Measurements from ENCODE around the gene PLEKHG5.

The PLEKHG5 gene

DNA sequence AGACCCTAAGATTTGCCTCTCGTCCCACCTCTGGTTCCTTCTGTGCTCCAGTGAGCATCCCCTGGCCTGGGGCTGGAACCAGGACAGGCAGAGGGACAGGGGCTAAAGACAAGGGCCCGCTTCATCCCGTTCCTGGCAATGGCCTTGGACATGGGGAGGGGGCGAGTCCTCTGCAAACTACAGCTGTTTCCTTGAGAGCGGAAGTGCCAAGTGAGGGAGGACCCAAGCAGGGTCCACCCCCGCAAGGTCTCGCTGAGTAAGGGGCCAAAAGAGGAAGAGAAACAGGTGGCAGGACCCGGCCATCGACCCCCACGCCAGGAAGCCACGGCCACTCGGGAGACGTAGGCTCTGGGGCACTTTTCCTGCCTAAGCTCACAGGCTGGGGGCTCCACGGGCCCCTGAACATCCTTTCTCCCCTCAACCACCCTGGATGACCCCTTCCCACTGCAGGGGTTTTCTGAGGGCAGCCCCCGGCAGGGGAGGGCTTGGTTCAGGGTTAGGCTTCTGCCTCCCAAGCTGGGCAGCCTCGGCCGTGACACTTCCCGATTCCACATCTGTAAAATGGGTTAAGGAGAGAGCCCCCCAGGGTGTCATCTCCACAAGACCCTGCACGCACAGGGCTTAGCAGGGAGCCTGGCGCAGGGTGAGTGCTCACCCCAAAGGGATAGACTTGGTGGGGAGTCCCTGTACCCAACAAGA lies 17.9 kb upstream of the PLEKHG5 start:
- DNase-seq: no peak

DNA sequence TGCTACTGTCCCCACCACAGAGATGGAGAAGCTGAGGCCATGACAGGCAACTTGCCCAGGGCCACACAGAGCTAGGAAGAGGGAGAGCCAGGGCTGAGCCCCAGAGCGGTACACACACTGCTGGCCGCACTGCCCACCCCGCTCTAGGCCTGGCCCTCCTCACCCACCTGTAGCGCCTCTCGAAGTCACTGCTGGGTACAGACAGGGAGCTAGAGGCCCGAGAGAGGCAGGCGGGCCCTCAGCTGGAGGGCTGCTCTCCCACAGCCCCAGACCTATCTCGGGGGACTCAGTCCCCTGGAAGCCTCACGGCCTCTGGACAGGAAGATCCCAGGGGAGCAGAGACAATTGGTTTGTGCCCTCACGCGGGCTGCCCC lies 17.3 kb upstream of the PLEKHG5 start:
- DNase-seq: no peak

DNA sequence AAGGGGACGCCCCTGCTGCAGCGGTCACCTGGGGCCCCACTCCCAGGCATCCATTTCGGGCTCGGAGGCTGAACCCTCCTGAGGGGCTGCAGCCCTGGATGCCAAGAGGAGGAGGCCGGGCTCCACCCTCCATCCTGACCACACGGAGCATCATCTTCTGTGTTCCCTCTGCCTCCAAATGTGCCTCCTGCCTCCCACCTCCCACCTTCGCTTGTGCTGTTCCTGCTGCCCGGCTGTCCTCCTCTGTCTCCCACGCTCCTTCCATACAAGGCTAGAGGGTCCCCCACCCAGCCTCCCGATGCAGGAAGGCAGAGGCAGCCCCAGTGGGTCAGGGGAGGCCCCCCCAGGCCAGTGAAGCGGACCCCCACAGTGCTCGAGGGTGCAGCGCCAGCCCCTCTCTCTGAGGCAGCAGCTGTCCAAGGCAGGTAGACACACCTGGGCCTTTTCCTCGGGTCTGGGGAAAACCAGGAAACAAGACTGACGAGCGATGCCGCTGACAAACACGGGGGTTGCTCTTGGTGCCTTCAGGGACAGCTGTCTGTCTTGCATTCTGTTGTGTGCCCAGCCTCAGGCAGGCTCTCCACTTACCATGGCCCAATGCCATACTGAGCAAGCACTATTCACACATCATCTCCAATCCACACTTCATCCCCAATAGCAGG lies 16.8 kb upstream of the PLEKHG5 start:
- DNase-seq: no peak

DNA sequence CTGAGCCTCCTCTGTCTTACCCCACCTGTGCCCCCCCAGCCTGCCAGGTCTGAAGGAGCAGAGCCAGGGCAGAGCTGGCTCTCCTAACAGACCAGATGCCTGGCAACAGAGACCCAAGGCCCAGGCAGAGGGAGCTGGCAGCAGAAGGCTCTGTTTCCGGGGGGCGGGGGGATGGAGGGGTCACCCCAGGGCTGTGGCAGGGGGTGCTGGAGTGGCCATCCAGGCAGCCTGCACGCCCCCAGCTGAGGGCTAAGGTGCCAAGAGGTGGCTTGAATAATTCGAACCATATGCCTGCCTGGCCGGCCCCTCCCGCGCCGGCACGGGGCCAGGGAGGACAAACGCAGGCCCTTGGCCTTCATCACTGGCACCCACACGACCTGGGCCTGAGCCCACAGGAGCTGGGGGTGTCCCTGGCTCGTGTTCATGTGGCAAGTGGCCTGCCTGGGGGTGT lies 16.0 kb upstream of the PLEKHG5 start:
- no peak for DNase-seq

DNA sequence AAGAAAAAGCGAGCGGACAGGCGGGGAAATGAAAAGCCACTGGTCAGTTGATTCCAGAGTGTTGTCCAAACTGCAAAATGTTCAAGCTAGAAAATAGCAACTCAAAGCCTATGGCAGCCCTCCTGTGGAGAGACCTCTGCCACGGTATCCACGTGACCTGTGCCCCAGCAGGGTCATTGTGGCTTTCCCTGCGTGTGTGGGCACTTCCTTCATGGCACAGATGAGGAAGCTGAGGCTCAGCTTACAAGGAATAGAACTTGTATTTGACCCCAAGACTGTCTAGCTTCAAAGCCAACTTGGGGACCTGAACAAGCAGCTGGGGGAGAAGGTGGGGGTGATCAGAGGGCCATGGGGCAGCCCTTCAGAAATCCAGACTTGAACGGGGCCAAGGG lies 15.6 kb upstream of the PLEKHG5 start:
- no peak for DNase-seq

DNA sequence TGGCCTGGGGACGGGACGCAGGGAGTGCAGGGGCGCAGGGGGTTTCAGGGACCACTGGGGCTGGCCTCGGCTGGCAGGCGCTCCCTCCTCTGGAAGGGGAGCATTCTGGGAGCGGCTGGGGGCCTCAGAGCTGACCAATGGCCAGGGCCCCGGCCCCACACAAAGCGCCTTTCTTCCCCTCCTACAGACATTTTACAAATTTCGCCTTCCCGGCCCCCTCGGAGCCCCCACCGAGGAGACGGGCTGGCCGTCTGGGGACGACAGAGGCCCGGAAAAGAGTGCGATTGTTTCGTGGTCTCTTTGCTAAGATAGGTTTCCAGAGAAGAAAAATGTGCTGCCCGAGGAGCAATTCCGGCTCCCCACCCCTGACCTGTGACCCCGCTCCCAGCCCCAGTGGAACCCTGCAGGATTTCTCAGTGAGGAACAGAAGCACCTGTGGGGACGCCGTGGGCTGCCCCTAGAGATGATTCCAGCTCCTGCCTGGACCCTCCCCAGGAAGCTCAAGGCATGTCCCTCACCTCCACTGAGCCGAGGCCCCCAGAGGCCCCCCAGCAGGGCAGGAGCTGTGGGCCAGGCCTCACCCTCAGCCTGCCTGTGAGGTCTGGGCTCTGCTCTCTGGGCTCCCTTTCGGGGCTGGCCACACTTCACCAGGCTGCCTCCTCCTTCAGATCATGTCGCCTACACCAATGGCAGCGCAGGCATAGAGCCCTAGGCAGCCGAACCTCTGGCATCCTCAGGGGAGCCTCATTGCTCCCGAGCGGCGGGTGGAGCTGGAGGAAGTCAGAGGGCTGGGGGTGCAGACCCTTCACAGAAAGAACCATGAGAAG lies 15.0 kb upstream of the PLEKHG5 start:
- DNase-seq: no peak

DNA sequence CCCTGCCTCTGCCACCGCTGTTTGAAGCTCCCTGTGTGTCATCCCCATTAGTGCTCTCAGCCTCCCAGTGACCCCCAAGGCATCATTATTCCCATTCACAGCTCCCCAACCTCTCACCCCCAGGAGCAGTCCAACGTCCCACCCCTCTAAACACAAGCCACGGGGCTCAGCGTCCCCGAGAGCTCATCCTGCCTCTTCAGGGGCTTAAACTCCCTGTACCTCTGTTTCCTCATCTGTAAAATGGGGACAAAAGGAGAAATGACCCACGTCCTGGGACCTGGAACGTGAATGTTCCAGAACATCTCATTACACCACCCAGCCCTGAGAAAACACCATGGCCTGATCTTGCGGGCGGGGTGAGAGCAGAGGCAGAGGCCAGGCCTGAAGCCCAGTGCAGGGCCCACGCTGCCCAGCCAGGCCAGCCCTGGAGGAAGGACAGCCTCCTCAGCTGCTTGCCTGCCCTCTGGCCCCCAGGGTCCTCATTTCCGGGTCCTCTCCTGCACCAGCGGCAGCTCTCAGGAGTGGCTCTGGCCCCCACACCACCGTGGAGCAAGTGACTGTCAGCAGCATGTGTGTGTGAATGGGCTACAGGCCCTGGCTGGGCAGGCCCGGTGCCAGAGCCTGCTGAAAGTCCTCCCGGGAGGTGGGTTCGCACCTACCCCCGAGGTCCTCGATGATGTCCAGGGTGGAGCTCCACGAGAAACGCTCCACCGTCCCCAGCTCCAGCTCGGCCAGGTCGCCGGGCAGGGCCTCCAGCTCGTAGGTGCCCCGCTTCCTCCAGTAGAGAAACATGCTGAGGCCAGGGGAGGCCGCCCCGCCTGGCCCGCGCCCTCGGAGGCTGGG lies 14.1 kb upstream of the PLEKHG5 start:
- no peak for DNase-seq

DNA sequence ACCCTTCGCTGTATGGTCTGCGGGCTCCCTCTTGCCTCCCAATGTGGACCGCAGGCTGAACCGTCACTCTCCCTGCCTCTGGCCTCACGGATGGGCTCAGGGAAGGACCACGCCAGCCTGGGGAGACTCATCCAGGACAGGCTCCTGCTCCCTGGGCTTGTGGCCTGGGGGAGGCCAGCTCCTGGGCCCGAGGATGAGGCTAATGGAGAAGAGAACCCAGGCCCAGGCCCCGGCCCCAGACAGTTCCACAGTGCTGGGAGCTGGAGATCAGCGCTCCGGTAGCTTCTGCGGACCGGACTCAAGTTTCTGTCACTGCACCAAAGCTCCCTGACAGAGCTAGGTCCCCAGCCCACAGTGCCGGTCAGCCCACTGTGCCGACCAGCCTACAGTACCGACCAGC lies 13.4 kb upstream of the PLEKHG5 start:
- DNase-seq: no peak

DNA sequence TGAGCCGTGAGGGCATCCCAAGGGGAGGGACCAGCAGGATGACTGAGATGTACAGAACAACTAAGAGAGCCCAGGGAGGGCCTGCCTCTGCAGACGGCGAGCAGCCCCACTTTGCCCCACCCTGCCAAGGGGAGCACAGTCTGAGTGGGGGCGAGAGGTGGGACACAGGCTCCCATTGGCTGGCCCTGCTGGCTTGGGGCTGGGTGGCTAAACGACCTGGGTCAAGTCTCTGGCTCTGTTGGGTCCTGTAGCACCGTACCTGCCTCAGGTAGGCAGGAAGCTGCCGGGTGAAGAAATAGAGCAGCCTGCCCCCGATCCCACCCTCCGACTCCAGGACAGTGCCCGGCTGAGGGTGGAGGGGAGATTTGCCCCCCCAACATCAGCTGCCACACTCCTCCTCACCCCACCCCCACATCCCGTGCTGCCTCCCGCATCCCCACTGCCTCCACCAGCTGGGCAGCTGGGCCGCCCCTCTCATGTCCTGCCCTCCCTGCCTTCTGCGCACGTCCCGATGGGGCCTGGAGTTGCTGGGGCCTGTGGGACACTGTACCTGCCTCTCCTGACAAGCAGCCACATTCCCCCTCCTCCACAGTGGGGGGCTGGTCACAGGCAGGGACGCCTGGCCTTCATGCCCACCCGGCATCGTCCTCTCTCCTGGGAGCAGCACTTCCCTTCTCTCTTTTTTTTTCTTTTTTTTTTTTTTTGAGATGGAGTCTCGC lies 12.6 kb upstream of the PLEKHG5 start:
- DNase-seq: no peak

DNA sequence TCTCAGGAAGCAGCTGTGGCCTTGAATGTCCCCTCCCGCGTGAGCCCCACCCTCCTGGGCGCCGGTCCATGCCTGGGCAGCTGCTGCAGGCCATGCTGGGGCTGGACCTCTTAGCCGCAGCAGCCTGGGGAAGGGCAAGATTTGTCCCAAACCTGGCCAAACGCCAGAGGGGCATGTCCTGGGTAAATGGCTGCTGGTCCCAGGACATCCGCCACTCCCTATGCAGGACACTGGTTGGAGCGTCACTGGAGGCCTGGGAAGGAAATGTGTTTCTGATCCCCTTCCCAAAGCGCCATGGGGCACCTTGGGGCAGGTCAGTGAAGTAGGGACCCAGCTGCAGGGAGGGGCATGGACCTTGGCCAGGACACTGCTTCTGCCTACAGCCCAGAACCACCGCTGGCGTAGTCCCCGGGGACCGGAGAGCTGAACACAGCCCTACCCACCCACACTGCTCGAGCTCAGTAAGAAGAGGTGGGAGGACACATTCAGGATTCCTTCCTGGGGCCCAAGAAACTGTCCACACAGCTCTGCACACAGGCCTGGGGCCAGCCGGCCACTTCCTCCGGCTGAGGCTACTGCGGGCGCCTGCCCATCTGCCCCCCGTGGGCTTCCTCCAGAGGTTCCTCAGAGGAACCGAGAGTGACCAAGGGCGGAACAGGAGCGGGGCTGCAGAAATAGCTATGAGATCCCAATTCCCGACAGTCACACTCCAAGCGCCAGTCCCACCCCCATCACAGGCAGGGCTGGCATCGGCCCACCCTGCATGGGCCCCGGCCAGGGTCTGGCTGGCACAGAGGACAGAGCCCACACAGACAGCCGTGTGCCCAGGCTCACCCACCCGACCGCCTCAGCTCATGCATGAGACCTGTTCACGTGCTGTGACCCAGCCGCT lies 10.8 kb upstream of the PLEKHG5 start:
- no peak for DNase-seq

DNA sequence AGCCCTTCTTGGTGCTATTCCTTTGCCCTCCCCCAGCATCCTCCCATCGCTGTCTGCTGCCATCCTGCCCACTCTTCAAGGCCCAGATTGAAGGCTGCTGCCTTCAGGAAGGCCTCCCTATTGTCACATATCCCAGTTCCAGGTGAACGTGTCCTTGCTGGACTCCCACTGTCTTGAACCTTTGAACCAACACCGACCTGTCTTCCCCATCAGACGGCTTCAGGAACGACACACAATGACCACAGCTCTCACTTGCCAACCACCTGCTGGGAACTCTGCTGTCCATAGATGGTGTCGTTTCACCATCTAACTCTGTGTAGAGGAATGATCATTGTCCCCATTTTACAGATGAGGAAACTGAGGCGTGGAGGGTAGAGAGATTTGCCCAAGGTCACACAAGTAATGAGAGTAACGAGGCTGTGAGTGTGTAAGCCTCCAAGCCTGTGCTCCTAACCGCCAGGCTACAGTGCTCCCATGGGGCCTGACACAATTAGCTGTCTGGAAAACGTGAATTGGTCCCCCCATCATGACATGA lies 9.9 kb upstream of the PLEKHG5 start:
- DNase-seq: no peak

DNA sequence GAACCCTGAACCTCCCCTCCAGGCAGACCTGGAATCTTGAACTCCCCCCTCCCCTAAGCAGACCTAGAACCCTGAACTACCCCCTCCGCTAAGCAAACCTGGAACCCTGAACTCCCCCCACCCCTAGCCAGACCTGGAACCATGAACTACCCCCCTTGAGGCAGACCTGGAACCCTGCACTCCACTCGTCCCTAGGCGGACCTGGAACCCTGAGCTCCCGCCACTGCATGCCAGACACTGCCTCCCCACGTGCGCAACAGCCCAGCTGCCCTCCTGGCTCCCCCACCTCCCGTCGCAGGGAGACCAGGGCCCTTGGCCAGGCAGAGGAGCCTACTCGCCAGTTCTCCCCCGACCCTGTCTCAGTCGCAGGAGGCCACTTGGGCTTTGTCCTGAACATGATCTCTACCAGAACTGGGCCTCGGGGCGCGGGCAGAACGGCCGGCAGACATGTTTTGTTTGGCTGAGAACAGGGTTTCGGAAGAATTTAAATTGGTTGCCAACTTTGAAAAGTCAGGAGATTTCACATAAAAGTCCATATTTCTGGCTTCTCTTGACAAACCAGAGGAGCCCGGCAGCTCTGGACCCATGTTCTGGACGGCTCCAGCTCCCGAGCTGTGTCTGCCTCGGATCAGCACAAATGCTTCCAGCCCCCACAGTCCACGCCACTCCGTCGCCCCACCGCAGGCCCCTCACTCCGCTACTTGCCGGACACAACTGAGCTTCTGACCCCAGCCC lies 9.2 kb upstream of the PLEKHG5 start:
- no peak for DNase-seq

DNA sequence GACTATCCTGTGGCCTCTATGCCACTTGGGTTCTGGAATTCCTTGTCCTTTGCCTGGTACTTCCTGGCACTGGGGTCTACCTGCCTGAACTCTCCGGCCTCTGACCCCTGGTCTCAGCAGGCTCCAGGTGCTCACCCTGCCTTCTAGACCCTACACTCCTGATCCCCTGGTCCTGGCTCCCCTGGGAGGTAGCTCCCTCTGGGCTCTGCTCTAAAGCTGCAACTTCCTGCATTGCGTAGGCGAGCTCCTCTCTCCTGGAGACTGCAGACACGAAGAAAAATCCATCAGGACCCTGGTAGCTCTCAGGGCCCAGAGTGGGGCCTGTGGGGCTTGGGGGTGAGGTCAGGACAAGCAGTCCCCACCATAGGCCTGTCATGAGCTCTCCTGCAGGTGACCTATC lies 7.8 kb upstream of the PLEKHG5 start:
- no peak for DNase-seq

DNA sequence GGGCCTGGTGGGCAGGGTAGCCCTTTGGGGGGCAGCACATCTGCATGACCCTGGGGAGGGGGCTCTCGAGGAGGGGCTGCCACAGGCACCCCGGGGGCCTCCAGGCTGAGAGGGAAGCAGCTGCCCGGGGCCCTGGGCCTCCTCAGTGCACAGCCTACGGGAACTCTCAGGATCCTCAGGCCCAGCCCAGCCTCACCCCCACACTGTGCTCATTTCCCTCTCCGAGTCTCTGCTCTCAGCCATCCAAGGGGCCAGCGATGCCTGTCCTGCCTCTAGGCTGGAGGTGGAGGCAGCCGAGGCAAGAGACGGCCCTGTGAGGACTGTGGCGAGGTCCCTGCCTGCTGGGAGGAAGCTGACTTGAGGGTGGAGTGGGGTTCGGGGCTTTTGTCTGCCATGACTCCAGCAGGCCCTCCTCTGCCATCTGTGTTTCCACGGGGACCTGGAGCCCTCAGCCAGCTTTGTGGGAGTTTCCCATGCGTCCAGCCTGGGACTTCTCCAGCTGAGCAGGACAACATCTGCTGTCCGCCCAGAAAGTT lies 7.2 kb upstream of the PLEKHG5 start:
- no peak for DNase-seq

DNA sequence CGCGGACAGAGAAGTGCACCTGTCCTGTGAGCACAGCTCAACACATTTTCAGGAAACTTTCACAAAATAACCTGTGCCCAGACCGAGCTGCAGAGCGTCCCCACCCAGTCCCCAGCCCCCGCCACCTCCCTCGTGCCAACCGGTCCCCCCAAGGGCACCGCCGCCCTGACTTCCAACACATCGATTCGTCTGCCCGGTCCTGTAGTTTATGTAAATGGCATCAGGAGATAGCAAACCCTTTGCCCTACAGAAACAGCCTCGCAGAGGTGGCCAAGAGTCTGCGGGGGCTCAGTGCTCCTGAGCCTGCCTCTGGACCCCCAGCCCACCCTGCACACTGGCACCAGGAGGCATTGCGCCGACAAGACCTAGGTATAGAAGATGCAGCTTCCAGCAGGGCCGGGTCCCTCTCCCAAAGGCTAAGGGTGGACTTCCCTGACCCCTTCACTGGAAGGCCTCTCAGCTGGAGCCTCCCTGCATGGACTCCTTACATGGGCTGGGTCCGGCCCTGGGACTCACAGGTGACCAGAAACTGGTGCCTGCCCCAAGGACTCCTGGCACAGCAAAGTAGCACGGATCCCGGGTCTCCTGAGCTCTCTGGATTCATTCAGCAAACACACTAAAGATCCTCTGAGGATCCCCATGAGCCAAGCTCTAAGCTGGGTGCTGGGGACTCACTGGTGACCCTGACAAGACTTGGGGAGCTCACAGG lies 6.6 kb upstream of the PLEKHG5 start:
- DNase-seq: no peak

DNA sequence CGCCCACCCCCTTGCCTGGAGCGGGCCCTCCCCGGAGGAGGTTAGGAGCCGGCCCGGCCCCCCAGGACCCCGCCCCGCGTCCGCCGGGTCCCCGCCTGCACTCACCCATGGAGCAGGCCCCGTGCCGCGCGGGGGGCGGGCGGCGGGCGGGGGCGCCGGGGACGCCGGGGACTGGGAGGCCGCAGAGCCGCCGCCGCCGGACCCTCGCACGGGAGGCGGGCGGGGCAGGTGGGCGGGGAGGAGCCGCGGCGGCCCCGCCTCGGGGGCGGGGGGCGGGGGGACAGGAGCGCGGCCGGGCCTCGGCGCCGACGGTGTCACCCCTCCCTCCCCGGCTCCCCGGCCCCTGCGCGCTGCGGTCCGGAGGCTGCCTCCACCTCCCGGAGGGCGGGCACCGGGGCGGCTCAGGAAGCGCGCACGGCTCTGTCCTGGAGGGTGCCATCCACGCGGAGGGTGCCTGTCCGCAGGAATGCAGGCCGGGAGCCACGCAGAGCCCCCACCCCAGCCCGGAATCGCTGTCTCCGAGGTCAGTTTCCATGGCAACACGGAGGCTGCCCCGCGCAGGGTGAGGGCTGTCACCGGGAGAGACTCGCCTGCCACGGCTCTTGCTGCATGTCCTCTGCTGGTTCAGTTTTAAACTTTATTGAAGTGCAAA lies 5.9 kb upstream of the PLEKHG5 start:
- peak; percentile 67 for DNase-seq

DNA sequence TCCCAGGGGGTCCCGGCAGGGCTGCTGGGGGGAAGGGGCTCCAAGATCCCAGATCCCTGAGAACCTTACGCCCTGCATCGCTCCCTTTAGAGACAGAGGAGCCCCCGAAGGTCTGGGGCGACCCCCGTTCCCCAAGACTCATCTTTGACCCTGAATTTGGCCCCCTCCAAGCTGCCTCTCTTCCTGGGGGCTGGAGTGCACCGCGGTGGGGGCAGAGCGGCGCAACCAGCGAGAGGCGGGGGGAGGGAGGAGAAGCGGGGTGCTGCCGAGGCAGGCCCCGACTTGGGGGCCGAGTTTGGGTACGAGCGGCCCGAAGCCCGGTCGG lies 5.4 kb upstream of the PLEKHG5 start:
- DNase-seq: no peak

DNA sequence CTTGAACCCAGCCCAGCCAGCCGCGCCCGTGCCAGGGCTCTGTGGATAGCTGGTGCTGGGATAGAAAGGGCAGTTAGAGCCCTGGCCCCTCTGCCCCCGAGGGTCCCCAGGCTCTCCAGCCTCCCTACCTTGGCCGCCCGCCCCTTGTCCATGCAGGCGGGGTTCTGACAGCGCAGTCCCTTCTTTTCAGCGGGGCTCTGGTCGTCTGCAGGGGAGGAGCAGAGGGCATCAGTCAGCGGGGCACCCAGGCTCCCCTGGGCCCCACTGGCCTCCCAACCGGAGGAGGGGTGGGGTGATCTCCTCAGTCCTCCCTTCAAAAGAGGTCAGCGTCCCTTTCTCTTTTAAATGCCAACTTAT lies 4.9 kb upstream of the PLEKHG5 start:
- no peak for DNase-seq

Data from stimulated activated CD4-positive, alpha-beta T cell treated with anti-CD3 and anti-CD28 coated beads, Interleukin-15, amount 100 ng/mL, for 24 hours (primary cell).